Neural progenitor cell (in vitro differentiated cells): ENCODE data around the gene SRXN1.

Experiments
- EZH2phosphoT487 ChIP-seq: fragments of 200-600 bp; sonication (generic); IDR thresholded peaks from 2 replicates; pipeline ENCODE4 v1.6.1; 2017; ENCODE audit warnings: antibody characterized with exemption
- TF ChIP-seq, protein P1 (sequence below): fragments of 200-600 bp; sonication (generic); IDR thresholded peaks from 2 replicates; pipeline ENCODE4 v1.5.1; 2017; ENCODE audit warnings: antibody characterized with exemption, mild to moderate bottlenecking

DNA sequence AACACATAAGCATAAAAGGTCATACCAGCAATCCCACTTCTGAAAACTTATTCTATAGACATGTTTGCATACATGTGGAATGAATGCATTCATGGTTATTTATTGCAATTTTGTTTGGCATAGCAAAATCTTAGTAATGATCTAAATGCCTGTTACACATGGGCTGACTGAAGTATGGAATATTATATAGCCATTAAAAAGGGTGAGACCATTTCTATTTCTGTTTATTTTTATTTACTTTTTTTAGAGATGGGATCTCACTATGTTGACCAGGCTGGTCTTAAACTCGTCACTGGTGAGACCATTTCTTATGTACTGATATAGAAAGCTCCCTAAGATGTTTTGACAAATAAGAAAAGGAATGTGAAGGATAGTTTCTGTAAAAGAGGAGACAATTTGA, 36.9 kb upstream of the SRXN1 start:
- TF ChIP-seq, protein P1, sequence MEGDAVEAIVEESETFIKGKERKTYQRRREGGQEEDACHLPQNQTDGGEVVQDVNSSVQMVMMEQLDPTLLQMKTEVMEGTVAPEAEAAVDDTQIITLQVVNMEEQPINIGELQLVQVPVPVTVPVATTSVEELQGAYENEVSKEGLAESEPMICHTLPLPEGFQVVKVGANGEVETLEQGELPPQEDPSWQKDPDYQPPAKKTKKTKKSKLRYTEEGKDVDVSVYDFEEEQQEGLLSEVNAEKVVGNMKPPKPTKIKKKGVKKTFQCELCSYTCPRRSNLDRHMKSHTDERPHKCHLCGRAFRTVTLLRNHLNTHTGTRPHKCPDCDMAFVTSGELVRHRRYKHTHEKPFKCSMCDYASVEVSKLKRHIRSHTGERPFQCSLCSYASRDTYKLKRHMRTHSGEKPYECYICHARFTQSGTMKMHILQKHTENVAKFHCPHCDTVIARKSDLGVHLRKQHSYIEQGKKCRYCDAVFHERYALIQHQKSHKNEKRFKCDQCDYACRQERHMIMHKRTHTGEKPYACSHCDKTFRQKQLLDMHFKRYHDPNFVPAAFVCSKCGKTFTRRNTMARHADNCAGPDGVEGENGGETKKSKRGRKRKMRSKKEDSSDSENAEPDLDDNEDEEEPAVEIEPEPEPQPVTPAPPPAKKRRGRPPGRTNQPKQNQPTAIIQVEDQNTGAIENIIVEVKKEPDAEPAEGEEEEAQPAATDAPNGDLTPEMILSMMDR: no peak
- no peak for TF ChIP-seq EZH2phosphoT487
